NCI-H526 (cell line): ENCODE data around the gene CADPS2.
A peak's percentile ranks its signal among the peaks of the same experiment; 100 is the strongest.

Source experiments
- DNase-seq, 2 experiments: peaks; one replicate each; lab custom pipeline; 2025; lab: John Stamatoyannopoulos, UW

Gene CADPS2

GRCh38 chr7:122532406-122533269 is 353.6 kb downstream of the CADPS2 start:
- peak; percentile 77 to 84 for DNase-seq

- DNase-seq = peak; percentile 13 to 73
Measured at GRCh38 chr7:122528879-122529481, 357.3 kb downstream of the CADPS2 start.

GRCh38 chr7:122525355-122525754 is 360.9 kb downstream of the CADPS2 start:
- no peak for DNase-seq

GRCh38 chr7:122521767-122522166 is 364.5 kb downstream of the CADPS2 start:
- no peak for DNase-seq

- DNase-seq = no peak
Measured at GRCh38 chr7:122520971-122521555, 365.2 kb downstream of the CADPS2 start.

GRCh38 chr7:122518488-122518887 is 367.8 kb downstream of the CADPS2 start:
- DNase-seq = no peak

- no peak for DNase-seq
Measured at GRCh38 chr7:122517576-122517975, 368.7 kb downstream of the CADPS2 start.

GRCh38 chr7:122515404-122515803 is 370.9 kb downstream of the CADPS2 start:
- no peak for DNase-seq

GRCh38 chr7:122511268-122511667 is 375.0 kb downstream of the CADPS2 start:
- DNase-seq = no peak

- DNase-seq = no peak
Measured at GRCh38 chr7:122507591-122507990, 378.7 kb downstream of the CADPS2 start.

- no peak for DNase-seq
Measured at GRCh38 chr7:122492007-122492406, 394.3 kb downstream of the CADPS2 start.

- DNase-seq = no peak
Measured at GRCh38 chr7:122488241-122488640, 398.0 kb downstream of the CADPS2 start.

GRCh38 chr7:122487131-122487530 is 399.1 kb downstream of the CADPS2 start:
- no peak for DNase-seq

GRCh38 chr7:122485856-122486255 is 400.4 kb downstream of the CADPS2 start:
- no peak for DNase-seq

- no peak for DNase-seq
Measured at GRCh38 chr7:122482212-122482611, 404.0 kb downstream of the CADPS2 start.

- no peak for DNase-seq
Measured at GRCh38 chr7:122470859-122471258, 415.4 kb downstream of the CADPS2 start.

- DNase-seq = no peak
Measured at GRCh38 chr7:122468945-122469344, 417.3 kb downstream of the CADPS2 start.

- DNase-seq = no peak
Measured at GRCh38 chr7:122467661-122468449, 418.4 kb downstream of the CADPS2 start.

- DNase-seq = no peak
Measured at GRCh38 chr7:122465296-122465695, 421.0 kb downstream of the CADPS2 start.

GRCh38 chr7:122463631-122464030 is 422.6 kb downstream of the CADPS2 start:
- DNase-seq = no peak

- DNase-seq = no peak
Measured at GRCh38 chr7:122460936-122461335, 425.3 kb downstream of the CADPS2 start.

GRCh38 chr7:122457969-122458368 is 428.3 kb downstream of the CADPS2 start:
- no peak for DNase-seq
